ENCODE data around the gene CYBB.

The CYBB gene

GRCh38 chrX:37854148-37854547 is 74.3 kb downstream of the CYBB start:
- no peak overlapping the region for H3K27ac Mint-ChIP-seq (ENCODE audit: low read depth)
- H3K4me3 Mint-ChIP-seq: no peak overlapping the region
- H3K4me1 Mint-ChIP-seq: no peaks in the 10 kb centered on the region
- no peaks in the 10 kb centered on the region for H3K36me3 Mint-ChIP-seq (ENCODE audit: insufficient read depth)
- no peaks in the 10 kb centered on the region for H3K9me3 Mint-ChIP-seq
- DNase-seq (ENCODE audit: low spot score in 2 of 2): no peak
- ATAC-seq (replicated peaks; ENCODE audit: extremely low read depth, poor library complexity, severe bottlenecking): no peak
- no peaks in the 10 kb centered on the region for H3K27me3 Mint-ChIP-seq

GRCh38 chrX:37854748-37855147 is 74.9 kb downstream of the CYBB start:
- no peak for ATAC-seq (replicated peaks; ENCODE audit: extremely low read depth, poor library complexity, severe bottlenecking)
- Mint-ChIP-seq H3K27ac (ENCODE audit: low read depth) (no peak overlapping the region), H3K27me3 (no peaks in the 10 kb centered on the region)

GRCh38 chrX:37860721-37861120 is 80.9 kb downstream of the CYBB start:
- ATAC-seq (replicated peaks; ENCODE audit: extremely low read depth, poor library complexity, severe bottlenecking) (no peak), DNase-seq (ENCODE audit: low spot score in 2 of 2) (no peak)
- Mint-ChIP-seq H3K9me3 (no peaks in the 10 kb centered on the region), H3K27me3 (peaks cover 19% of the 10 kb centered on the region), H3K4me3 (no peak overlapping the region), H3K27ac (ENCODE audit: low read depth) (no peak overlapping the region), H3K36me3 (ENCODE audit: insufficient read depth) (no peaks in the 10 kb centered on the region), H3K4me1 (no peaks in the 10 kb centered on the region)

More at GRCh38 chrX:37854748-37855147, 74.9 kb downstream of the CYBB start:
- no peak overlapping the region for H3K4me3 Mint-ChIP-seq
- H3K36me3 Mint-ChIP-seq (ENCODE audit: insufficient read depth): no peaks in the 10 kb centered on the region
- no peaks in the 10 kb centered on the region for H3K4me1 Mint-ChIP-seq
- H3K9me3 Mint-ChIP-seq: no peaks in the 10 kb centered on the region
- no peak for DNase-seq (ENCODE audit: low spot score in 2 of 2)

- Mint-ChIP-seq H3K27ac (ENCODE audit: low read depth) (no peak overlapping the region), H3K4me1 (no peaks in the 10 kb centered on the region), H3K36me3 (ENCODE audit: insufficient read depth) (no peaks in the 10 kb centered on the region), H3K4me3 (no peak overlapping the region), H3K27me3 (peaks cover 21% of the 10 kb centered on the region), H3K9me3 (no peaks in the 10 kb centered on the region)
- ATAC-seq (replicated peaks; ENCODE audit: extremely low read depth, poor library complexity, severe bottlenecking) (no peak), DNase-seq (ENCODE audit: low spot score in 2 of 2) (no peak)
These were observed 83.0 kb downstream of the CYBB start for GRCh38 chrX:37862851-37863250.
